Activated T-helper 1 cell treated with anti-CD3 and anti-CD28 coated beads, Interleukin-12 subunit alpha, Interleukin-12 subunit beta, Interleukin-2, Interleukin-4 antibody, amounts not matched to agents 30 ng/mL and 10 ng/mL and 1 ng/mL, durations not matched to agents 14 hours and 24 hours and 36 hours (primary cell): ENCODE measurements around the gene C4orf50. TPM values are rescaled to one million over a fixed set of nuclear protein-coding genes. Genes with fewer than 3 reads are reported as not detected.

Experiments
- DNase-seq: peaks from one replicate; pipeline ENCODE4 v3.0.0; 2021; ENCODE audit warnings: low spot score
- H3K27ac Mint-ChIP-seq: one replicate; pipeline ENCODE4 v1.8.0; 2021; ENCODE audit warnings: mild to moderate bottlenecking, mixed read lengths
- H3K27me3 Mint-ChIP-seq: one replicate; pipeline ENCODE4 v1.8.0; 2022; ENCODE audit warnings: mild to moderate bottlenecking, moderate library complexity, mixed read lengths; ENCODE audit not compliant: insufficient read depth
- H3K36me3 Mint-ChIP-seq: one replicate; pipeline ENCODE4 v1.8.0; 2021; ENCODE audit warnings: low read depth, mixed read lengths
- H3K4me1 Mint-ChIP-seq: one replicate; pipeline ENCODE4 v1.8.0; 2021; ENCODE audit warnings: low read depth, mixed read lengths
- H3K4me3 Mint-ChIP-seq: one replicate; pipeline ENCODE4 v1.8.0; 2021; ENCODE audit warnings: mild to moderate bottlenecking, moderate library complexity, mixed read lengths
- H3K9me3 Mint-ChIP-seq: one replicate; pipeline ENCODE4 v1.8.0; 2021; ENCODE audit warnings: mixed read lengths
- intact Hi-C: fragments of 100-400 bp; cut with micrococcal nuclease; formaldehyde crosslinking; loops from one replicate; pipeline ENCODE4 v1.15.1; 2024
- total RNA-seq: library from RNA; stranded (reverse); gene quantifications from 2 replicates; pipeline ENCODE4 v1.2.3, GENCODE V29; 2022

C4orf50 gene
- total RNA-seq, 1 donor from 2014 or later: 0.52 TPM

GRCh38 chr4:5992828-5993321 lies 25.4 kb downstream of the C4orf50 start:
- H3K27me3 Mint-ChIP-seq: peaks cover 5% of the 10 kb centered on the region
- no peaks in the 10 kb centered on the region for H3K9me3 Mint-ChIP-seq
- H3K27ac Mint-ChIP-seq: no peak overlapping the region
- DNase-seq: no peak
- intact Hi-C loops: no loop called here
- no peak overlapping the region for H3K4me3 Mint-ChIP-seq
- no peaks in the 10 kb centered on the region for H3K36me3 Mint-ChIP-seq
- H3K4me1 Mint-ChIP-seq: peaks cover 13% of the 10 kb centered on the region

GRCh38 chr4:5992171-5992827 lies 25.9 kb downstream of the C4orf50 start:
- H3K27ac Mint-ChIP-seq: no peak overlapping the region
- peaks cover 13% of the 10 kb centered on the region for H3K4me1 Mint-ChIP-seq
- H3K36me3 Mint-ChIP-seq: no peaks in the 10 kb centered on the region
- intact Hi-C loops: no loop called here
- peaks cover 4% of the 10 kb centered on the region for H3K27me3 Mint-ChIP-seq
- no peak for DNase-seq
- H3K4me3 Mint-ChIP-seq: no peak overlapping the region
- no peaks in the 10 kb centered on the region for H3K9me3 Mint-ChIP-seq

DNA sequence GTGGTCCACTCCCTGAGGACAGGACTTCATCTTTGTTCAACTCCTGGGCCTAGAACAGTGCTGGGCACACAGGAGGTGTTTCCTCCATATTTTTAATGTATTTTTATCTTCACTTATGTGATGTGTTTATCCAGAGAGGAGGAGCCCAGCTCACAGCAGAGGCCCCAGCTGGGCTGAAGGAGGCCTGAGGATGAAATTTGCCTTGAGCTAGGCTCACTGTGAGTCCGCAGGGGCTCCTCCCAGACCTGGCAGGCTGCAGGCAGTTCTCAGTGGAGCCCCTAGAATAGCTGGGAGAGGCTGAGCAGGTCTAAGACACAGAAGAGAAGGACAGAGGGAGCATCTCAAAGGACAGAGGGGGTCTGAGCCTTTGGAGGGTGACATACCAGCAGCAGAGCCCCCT lies 26.8 kb downstream of the C4orf50 start:
- Mint-ChIP-seq H3K27ac (no peak overlapping the region), H3K9me3 (no peaks in the 10 kb centered on the region), H3K27me3 (peaks cover 2% of the 10 kb centered on the region), H3K4me3 (no peak overlapping the region), H3K36me3 (no peaks in the 10 kb centered on the region), H3K4me1 (peaks cover 6% of the 10 kb centered on the region)
- DNase-seq: no peak
- intact Hi-C loops: no loop called here

GRCh38 chr4:5990446-5991160 lies 27.6 kb downstream of the C4orf50 start:
- H3K4me3 Mint-ChIP-seq: no peak overlapping the region
- H3K4me1 Mint-ChIP-seq: no peaks in the 10 kb centered on the region
- H3K9me3 Mint-ChIP-seq: no peaks in the 10 kb centered on the region
- H3K27me3 Mint-ChIP-seq: peaks cover 2% of the 10 kb centered on the region
- DNase-seq: no peak
- intact Hi-C loops: no loop called here
- no peaks in the 10 kb centered on the region for H3K36me3 Mint-ChIP-seq
- no peak overlapping the region for H3K27ac Mint-ChIP-seq

GRCh38 chr4:5989236-5990225 lies 28.7 kb downstream of the C4orf50 start:
- Mint-ChIP-seq H3K4me1 (no peaks in the 10 kb centered on the region), H3K36me3 (no peaks in the 10 kb centered on the region), H3K27me3 (peaks cover 2% of the 10 kb centered on the region), H3K4me3 (no peak overlapping the region), H3K27ac (no peak overlapping the region), H3K9me3 (peaks cover 6% of the 10 kb centered on the region)
- intact Hi-C loops: no loop called here
- no peak for DNase-seq

DNA sequence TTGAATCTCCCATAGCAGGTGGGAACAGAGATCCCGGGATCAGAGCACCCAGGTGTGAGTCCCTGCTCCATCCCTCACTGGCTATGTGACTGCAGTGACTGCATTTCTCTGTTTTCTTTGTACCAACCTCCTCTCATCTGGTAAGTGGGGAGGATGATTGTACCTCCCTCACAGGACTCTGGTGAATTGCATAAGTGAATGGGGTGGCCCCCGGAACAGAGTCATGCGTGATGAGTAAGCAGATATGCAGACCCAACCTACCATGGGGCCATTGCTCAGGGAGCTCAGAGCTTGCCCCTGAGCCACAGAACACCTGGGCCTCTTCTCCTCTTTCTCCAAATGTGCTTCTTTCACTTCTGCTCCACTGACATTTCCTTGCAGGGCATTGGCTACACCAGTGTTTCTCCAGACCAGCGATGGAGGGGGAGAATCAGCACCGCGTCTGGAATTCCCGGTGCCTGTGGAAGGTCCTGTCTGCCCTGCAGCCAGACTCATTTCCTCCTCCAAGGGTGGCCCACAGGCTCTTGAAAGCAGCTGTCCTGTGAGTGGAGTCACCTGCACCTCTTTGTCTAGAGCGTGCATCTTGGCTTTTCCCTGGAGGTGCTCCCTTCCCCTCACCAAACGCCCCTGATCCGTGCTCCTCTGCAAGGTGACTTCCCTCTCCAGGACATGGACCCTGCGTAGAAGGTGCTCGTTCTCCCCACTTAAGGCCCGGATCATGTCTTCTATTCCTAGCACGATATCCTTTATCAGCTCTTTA lies 30.0 kb downstream of the C4orf50 start:
- H3K4me3 Mint-ChIP-seq: no peak overlapping the region

GRCh38 chr4:5984843-5985242 lies 33.4 kb downstream of the C4orf50 start:
- Mint-ChIP-seq H3K27ac (no peak overlapping the region), H3K36me3 (no peaks in the 10 kb centered on the region), H3K4me3 (no peak overlapping the region), H3K9me3 (peaks cover 16% of the 10 kb centered on the region), H3K4me1 (no peaks in the 10 kb centered on the region), H3K27me3 (peaks cover 4% of the 10 kb centered on the region)
- DNase-seq: no peak
- intact Hi-C loops: no loop called here

More for the DNA sequence above, 30.0 kb downstream of the C4orf50 start:
- intact Hi-C loops: no loop called here
- no peak for DNase-seq
- peaks cover 2% of the 10 kb centered on the region for H3K27me3 Mint-ChIP-seq
- no peaks in the 10 kb centered on the region for H3K4me1 Mint-ChIP-seq
- H3K36me3 Mint-ChIP-seq: no peaks in the 10 kb centered on the region
- H3K27ac Mint-ChIP-seq: no peak overlapping the region
- H3K9me3 Mint-ChIP-seq: peaks cover 16% of the 10 kb centered on the region

GRCh38 chr4:5982156-5982973 lies 35.9 kb downstream of the C4orf50 start:
- peaks cover 20% of the 10 kb centered on the region for H3K27me3 Mint-ChIP-seq
- no peak for DNase-seq
- peaks cover 16% of the 10 kb centered on the region for H3K9me3 Mint-ChIP-seq
- H3K27ac Mint-ChIP-seq: no peak overlapping the region
- H3K4me3 Mint-ChIP-seq: no peak overlapping the region
- no peaks in the 10 kb centered on the region for H3K4me1 Mint-ChIP-seq
- H3K36me3 Mint-ChIP-seq: no peaks in the 10 kb centered on the region
- intact Hi-C loops: no loop called here

DNA sequence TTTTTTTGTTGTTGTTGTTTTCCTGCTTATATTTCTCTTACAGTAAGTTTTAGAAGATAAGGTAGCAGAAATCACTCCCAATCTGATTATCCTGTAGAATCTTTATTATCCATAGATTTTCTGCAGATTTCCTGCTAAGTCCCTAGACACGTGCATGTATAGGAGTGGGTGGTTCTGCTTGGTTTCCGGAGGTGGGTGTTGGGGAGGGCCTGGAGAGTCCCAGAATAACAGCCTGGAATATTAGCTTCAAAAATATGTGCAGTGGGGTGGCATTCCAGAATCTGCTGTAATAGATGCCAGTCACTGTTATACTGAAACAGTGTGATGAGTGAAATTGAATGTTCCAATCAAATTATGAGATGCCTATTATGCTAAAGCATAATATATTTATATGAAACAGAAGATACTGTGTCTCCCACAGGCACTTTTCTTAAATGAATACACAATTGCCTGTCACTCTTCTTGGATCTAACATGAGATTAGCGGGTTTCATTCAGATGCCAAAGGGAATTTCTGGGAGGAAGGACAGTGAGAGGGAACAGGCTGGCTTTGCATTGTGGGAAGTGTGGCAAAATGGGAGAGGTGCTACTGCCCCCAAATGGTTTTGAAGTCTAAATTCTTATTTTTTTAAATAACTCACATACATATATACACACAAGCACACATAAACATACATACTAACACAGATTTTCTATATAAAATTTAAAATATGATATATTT lies 37.6 kb downstream of the C4orf50 start:
- peaks cover 16% of the 10 kb centered on the region for H3K9me3 Mint-ChIP-seq
- H3K27me3 Mint-ChIP-seq: peaks cover 20% of the 10 kb centered on the region
- no peak overlapping the region for H3K4me3 Mint-ChIP-seq
- no peak for DNase-seq
- H3K36me3 Mint-ChIP-seq: no peaks in the 10 kb centered on the region
- H3K4me1 Mint-ChIP-seq: no peaks in the 10 kb centered on the region
- H3K27ac Mint-ChIP-seq: no peak overlapping the region
- intact Hi-C loops: no loop called here

DNA sequence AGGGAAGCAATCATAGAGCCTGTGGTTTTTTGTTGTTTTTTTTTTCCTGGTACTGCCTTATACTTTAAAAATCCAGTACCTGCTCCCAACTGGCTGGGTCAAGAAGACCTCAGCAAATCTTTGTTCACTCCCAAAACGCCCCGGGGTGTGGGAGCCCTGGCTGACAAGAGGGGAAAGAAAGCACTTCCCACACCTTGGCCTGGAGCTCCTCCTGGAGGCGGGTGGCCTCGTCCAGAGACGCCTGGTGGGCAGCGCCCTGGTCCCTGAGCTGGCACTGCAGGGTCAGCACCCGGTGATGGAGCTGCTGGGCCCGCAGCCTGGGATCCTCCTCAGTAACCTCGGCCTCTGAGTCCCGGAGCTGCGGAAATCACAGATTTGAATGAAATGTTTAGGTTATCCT lies 38.2 kb downstream of the C4orf50 start:
- no peak overlapping the region for H3K4me3 Mint-ChIP-seq
- no peak overlapping the region for H3K27ac Mint-ChIP-seq
- intact Hi-C loops: no loop called here
- H3K36me3 Mint-ChIP-seq: no peaks in the 10 kb centered on the region
- H3K27me3 Mint-ChIP-seq: peaks cover 20% of the 10 kb centered on the region
- no peak for DNase-seq
- peaks cover 15% of the 10 kb centered on the region for H3K9me3 Mint-ChIP-seq
- no peaks in the 10 kb centered on the region for H3K4me1 Mint-ChIP-seq

DNA sequence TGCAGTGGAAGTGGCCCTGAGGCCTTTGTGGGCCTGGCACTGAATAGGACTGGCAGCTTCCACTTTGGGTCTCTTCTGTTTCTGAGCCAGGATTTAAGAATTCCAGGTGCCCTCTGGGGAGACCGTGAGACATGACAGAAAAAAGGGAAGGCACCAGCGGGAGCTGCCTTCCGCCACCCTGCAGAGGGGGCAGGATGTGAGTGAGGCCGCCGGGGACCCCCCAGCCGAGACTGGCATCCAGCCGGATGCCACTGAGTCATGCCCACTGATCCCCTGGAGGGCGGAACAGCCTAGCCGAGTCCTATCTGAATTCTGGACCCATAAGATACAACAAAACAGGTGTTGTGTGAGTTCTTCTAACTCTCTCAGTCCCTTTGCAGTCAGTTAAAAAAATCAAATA lies 41.3 kb downstream of the C4orf50 start:
- Mint-ChIP-seq H3K4me3 (no peak overlapping the region), H3K4me1 (no peaks in the 10 kb centered on the region), H3K27ac (no peak overlapping the region), H3K36me3 (no peaks in the 10 kb centered on the region), H3K27me3 (peaks cover 18% of the 10 kb centered on the region), H3K9me3 (no peaks in the 10 kb centered on the region)
- DNase-seq: no peak
- intact Hi-C loops: no loop called here
